GM13976 (cell line): ENCODE data around the gene PRR19.

Source experiments
- DNase-seq: peaks from one replicate; pipeline ENCODE4 v3.0.0; 2012; ENCODE audit warnings: low spot score
- CTCF ChIP-seq: IDR thresholded peaks from 2 replicates; pipeline ENCODE4 v1.5.1; 2012; ENCODE audit warnings: borderline replicate concordance, mild to moderate bottlenecking; ENCODE audit not compliant: insufficient read depth; ENCODE audit errors: extremely low read depth, missing control alignments, control extremely low read depth
- in situ Hi-C: fragments of 300-500 bp; cut with MboI; formaldehyde crosslinking; loops from one replicate; pipeline ENCODE4 v1.12.0; 2022; ENCODE audit warnings: low sequenced_read_pairs, mixed read lengths, inconsistent platforms; ENCODE audit not compliant: unreplicated experiment

Gene PRR19

DNA sequence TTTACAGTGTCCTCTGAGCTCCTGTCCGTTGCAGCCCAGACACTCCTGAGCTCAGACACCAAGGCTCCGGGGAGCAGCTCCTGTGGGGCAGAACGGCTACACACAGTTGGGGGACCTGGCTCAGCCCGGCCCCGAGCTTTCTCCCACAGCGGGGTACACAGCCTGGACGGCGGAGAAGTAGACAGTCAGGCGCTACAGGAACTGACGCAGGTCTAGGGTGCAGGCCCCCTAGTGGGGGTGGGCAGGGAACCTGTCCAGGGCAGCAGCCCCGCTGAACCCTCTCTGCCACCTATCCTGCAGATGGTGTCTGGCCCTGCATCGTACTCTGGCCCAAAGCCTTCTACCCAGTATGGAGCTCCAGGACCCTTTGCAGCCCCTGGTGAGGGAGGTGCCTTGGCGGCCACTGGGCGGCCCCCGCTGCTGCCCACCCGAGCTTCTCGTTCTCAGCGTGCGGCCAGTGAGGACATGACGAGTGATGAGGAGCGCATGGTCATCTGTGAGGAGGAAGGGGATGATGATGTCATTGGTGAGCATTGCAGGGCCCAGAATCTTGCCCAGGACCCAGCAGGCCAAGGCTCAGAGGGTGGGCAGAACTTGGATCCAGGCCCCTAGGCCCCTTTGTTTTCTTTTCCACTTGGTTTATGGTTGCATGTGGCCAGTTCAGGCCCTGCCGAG, 12.9 kb upstream of the PRR19 start:
- in situ Hi-C loops: no loop called here
- no peak for TF ChIP-seq CTCF
- DNase-seq: no peak

DNA sequence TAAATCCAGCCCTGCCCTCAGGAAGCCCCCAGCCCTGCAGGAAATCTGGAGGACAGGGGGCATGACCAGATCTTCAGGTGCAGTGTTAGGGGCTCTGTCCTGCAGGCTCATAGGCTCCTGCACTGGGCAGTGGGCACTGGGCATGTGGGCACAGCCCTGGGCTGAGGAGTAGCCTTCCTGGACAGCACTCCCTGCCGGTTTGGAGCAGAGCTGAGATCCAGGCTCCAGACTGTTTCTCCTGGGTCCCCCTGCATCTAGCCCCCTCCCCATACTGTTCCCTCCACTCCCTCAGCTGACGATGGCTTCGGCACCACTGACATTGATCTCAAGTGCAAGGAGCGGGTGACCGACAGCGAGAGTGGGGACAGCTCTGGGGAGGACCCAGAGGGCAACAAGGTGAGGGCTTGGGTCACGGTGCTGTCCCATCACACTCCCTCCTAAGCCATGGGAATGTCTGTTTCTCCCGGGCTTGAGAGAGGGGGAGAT, 12.3 kb upstream of the PRR19 start:
- no peak for DNase-seq
- in situ Hi-C loops: no loop called here
- TF ChIP-seq CTCF: no peak

- in situ Hi-C loops: no loop called here
- no peak for TF ChIP-seq CTCF
- no peak for DNase-seq
Measured at GRCh38 chr19:42290136-42290522, 11.8 kb upstream of the PRR19 start.

GRCh38 chr19:42290523-42291434, 11.2 kb upstream of the PRR19 start:
- in situ Hi-C loops: no loop called here
- DNase-seq: peak; percentile 60
- TF ChIP-seq CTCF: peak; percentile 42

GRCh38 chr19:42291435-42291810, 10.5 kb upstream of the PRR19 start:
- in situ Hi-C loops: no loop called here
- TF ChIP-seq CTCF: no peak
- DNase-seq: no peak

GRCh38 chr19:42292042-42292960, 9.6 kb upstream of the PRR19 start:
- no peak for TF ChIP-seq CTCF
- in situ Hi-C loops: no loop called here
- no peak for DNase-seq
